GM21447 (cell line): Measurements from ENCODE around the gene SLC1A3.

Experiments used
- ATAC-seq: cut with Tn5 transposase; IDR thresholded peaks from one replicate; pipeline ENCODE4 v1.9.1; 2021; ENCODE audit not compliant: unreplicated experiment

The SLC1A3 gene

DNA sequence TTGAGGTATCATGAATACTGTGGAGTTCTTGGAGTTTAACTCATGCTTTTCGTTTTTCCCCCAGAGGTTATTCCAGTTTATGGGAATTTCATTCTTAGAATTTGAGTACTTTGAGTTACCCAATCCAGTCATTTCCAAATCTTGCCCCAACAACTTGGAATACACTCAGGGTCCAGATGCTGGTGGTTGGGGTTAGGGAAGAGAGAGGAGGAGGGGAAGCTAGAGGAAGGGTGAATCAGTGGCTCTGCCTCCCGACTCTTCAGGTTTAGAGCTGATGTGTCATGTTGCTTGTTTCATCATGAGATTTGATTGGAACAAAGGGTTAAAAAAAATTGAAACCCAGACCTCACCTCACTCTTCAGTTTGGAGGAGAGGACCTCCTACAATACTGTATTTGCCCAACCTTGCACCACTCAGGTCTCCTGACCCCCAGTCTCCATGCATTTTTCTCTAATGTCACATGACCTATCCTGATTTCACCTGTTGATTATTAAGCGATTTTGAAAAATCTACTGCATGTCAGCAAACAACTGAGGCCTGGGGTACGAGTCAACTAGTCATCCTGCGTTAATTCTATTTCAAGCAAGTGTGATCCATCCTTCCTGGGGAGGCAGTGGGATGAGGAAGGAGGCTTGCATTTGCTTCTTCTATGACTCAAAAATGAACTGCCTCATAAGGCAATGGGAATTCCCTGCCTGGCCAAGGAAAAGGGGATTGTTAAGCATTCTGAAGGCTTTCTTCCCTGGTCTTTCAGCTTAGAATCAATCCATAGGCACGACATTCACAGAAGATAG is 6.2 kb upstream of the SLC1A3 start:
- no peak for ATAC-seq

GRCh38 chr5:36600917-36601527 is 5.4 kb upstream of the SLC1A3 start:
- no peak for ATAC-seq

- no peak for ATAC-seq
Observed at GRCh38 chr5:36602704-36603321, 3.6 kb upstream of the SLC1A3 start.

GRCh38 chr5:36605241-36605640 is 1.2 kb upstream of the SLC1A3 start:
- ATAC-seq = no peak

- no peak for ATAC-seq
Observed at GRCh38 chr5:36606036-36606427, 374 bp upstream of the SLC1A3 start.

DNA sequence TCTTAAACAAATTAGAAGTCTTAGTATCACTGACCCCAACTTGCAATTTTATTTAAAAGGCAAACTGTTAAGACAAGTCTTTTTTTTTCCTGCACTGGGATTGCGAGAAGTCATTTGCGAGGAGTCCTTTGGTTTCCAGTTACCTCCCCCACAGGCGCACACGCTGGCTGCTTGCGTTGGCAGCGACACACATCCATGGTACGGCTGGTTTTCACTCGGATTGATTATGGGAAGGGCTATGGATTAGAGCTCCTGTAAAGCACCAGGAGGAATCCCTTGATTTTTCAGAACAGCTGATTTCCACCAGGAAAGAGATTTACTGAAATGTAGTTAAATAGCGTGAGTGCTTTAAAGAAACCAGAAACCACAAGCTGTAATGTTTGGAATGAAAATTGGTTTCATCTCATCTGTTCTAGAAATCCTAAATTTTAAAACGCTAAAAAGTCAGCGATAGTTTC is 737 bp downstream of the SLC1A3 start:
- ATAC-seq = no peak

GRCh38 chr5:36607838-36608783 is 1.7 kb downstream of the SLC1A3 start:
- ATAC-seq = no peak

DNA sequence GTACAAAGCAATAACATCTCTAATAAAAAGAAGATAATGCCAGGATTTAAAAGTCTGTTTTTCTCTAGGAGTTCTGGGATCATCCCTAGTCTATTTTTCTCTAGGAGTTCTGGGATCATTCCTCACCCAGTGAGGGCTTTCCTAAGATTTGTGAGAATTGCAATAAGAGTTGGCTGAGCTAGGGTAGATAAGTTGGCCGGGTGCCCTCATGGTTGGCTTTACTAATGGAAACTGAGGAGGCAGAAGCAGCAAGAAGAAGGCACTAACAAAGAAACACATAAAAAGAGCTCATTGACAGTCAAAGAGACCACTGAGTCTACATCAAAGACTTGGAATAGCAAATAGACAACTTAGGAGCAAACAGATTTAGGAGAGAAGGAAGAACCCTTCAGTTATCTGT is 4.2 kb downstream of the SLC1A3 start:
- ATAC-seq = no peak

- ATAC-seq = no peak
Observed at GRCh38 chr5:36611520-36612274, 5.3 kb downstream of the SLC1A3 start.

- ATAC-seq = no peak
Observed at GRCh38 chr5:36613241-36613640, 6.8 kb downstream of the SLC1A3 start.

DNA sequence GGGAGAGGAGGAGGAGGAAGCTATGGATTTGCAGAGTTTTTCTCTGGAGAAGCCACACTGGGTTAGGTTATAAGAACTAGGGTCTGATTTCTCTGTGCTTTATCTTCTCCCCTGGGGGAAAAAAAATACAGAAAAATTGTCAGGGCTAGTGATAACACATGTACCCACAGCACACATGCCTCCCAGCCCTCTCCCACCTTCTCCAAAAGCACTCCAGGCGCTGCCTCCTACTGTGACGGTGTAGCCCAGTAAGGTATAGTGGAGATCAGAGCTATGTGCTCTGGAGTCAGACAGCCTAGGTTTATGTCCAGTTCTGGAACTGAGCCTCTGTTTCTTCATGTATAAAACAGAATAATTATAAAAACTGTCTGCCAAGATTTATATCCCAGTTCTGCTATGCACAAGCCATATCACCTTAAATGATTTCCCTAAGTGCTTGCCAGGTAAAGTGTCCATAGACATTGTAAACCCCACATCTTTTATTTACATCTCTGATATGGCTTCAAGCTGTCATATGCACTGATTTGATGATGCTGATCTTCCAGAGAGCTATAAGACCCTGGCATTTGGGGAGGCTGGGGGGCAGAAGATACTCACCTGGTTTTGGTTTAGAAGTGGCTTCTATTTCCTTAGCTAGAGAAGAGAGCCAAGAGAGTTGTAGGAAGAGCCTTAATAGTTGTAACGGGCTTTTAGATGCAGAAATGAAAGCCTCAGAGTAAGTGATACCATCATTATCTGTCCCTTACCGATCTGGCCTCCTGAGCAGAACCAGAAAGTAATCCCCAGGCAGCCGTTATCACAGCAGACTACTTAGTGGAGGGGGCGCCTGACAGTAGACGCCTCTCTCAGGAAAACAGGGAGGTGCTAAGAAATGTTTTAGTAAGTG is 7.6 kb downstream of the SLC1A3 start:
- ATAC-seq = no peak

- no peak for ATAC-seq
Observed at GRCh38 chr5:36614657-36615308, 8.4 kb downstream of the SLC1A3 start.

DNA sequence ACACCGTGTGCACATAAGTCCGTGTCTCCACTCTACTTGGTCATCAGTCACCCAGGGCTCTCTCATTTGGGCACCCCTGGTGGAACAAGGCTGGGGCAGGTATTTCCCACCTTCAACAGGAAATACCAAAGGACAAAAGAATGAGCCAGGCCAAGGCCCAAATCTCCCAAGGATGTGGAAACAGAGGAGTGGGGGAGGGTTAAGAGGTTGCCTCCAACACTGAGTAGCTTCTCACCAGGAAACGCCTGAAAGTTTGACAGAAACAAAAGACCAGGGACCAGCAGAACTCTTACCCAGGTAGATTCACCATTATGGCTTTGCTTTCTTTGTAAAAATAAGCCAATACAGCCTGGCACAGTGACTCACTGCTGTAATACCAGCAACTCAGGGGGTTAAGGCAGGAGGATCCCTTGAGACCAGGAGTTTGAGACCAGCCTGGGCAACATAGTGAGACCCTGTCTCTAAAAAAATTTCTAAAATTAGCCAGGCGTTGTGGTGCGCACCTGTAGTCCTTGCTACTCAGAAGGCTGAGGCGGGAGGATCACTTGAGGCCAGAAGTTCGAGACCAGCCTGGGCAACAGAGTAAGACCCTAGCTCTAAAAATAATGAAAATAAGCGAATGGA is 12.7 kb downstream of the SLC1A3 start:
- ATAC-seq = no peak

DNA sequence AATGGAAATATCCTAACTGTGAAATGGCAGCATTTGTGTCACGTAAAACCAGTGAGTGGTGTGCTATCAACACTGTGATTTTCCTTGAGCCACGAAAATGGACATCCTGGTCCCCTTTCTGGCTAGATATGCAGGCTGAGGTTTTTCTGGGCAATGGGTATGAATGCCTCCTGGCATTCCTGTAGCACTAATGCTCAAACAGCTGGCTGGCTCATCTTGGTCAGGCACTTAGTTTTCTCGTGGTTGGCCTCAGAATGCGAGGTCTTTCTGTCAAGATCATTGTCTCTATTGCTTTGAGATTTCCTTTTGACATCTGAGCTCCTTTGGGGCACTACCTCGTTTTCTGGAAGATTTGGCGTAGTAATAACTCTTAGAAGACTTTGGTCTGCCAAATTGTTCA is 15.6 kb downstream of the SLC1A3 start:
- ATAC-seq = no peak

GRCh38 chr5:36623832-36624231 is 17.4 kb downstream of the SLC1A3 start:
- ATAC-seq = no peak

- no peak for ATAC-seq
Observed at GRCh38 chr5:36624277-36624676, 17.9 kb downstream of the SLC1A3 start.

DNA sequence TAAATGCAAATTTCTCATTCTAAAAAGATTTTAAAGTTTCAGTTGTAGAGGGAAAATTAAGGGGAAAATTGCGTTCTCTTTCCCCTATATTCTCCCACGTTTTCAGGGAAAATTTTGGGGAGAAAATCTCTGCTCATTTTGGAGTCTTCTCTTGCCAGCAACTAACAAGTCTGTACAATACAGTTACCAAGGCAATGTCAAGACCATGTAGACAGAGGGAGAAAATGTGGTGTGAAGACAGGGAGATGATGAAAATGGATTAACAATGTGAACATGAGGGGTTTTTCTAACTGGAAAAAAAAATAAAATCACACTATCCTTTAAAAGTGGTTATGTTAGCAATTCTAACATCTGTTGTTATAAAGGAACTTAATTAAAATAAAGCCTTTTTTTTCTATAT is 22.3 kb downstream of the SLC1A3 start:
- ATAC-seq = no peak

DNA sequence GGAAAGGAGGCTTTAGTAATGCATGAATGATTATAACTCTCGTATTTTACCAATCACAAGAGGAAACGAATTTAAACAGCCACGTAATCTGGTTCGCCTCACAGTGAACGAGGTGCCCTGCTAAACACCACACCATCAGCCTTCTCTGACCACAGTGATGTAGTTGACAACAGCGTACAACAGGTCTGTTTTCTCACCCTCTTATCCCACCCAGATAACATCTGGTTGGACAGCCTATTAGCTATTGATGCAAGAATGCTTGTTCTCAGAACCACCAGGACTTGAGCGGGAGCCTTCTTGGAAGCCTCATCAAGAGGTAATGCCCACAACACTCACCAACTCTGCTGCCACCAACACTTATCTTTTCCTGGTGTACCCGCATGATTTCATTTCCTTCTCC is 23.3 kb downstream of the SLC1A3 start:
- ATAC-seq = no peak
